ENCODE measurements around the gene PEMT. TPM values are rescaled to one million over a fixed set of nuclear protein-coding genes. Genes with fewer than 3 reads are reported as not detected.

The PEMT gene
- total and polyA plus RNA-seq, 12 donors, result 19.7 to 141 (median 65.3) TPM

- H3K9me3 ChIP-seq (replicated peaks in 1 of 3), result no peaks in the 10 kb centered on the region
- intact Hi-C loops (cut with DNase I), result no loop called here
- TF ChIP-seq POLR2A (IDR thresholded peaks at IDR 0.05), result no peak
- TF ChIP-seq, protein P1, sequence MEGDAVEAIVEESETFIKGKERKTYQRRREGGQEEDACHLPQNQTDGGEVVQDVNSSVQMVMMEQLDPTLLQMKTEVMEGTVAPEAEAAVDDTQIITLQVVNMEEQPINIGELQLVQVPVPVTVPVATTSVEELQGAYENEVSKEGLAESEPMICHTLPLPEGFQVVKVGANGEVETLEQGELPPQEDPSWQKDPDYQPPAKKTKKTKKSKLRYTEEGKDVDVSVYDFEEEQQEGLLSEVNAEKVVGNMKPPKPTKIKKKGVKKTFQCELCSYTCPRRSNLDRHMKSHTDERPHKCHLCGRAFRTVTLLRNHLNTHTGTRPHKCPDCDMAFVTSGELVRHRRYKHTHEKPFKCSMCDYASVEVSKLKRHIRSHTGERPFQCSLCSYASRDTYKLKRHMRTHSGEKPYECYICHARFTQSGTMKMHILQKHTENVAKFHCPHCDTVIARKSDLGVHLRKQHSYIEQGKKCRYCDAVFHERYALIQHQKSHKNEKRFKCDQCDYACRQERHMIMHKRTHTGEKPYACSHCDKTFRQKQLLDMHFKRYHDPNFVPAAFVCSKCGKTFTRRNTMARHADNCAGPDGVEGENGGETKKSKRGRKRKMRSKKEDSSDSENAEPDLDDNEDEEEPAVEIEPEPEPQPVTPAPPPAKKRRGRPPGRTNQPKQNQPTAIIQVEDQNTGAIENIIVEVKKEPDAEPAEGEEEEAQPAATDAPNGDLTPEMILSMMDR (IDR thresholded peaks at IDR 0.05), result no peak
- H3K36me3 ChIP-seq (replicated peaks in 1 of 2), result no peaks in the 10 kb centered on the region
- peaks cover 0 to 19% of the 10 kb centered on the region in 2 donors for H3K4me1 ChIP-seq (replicated peaks in 1 of 2)
- no peaks in the 10 kb centered on the region for H3K27me3 ChIP-seq
- H3K27ac ChIP-seq, result no peak overlapping the region
- 80 to 84% (median 82%) methylated on average over 2 to 15 of the region's 15 CpGs for WGBS, 4 donors
- no peak for DNase-seq
- no peak overlapping the region for H3K4me3 ChIP-seq
These were observed 51.1 kb downstream of the PEMT start for GRCh38 chr17:17540278-17540906.

- Histone ChIP-seq H3K9me3 (replicated peaks in 1 of 3) (no peaks in the 10 kb centered on the region), H3K27ac (peak overlapping the region in 2 of 5 donors; percentile 34 to 45), H3K27me3 (no peaks in the 10 kb centered on the region), H3K4me1 (replicated peaks in 1 of 2) (peaks cover 0 to 21% of the 10 kb centered on the region in 2 donors), H3K36me3 (replicated peaks in 1 of 2) (no peaks in the 10 kb centered on the region), H3K4me3 (no peak overlapping the region)
- 33 to 63% (median 61%) methylated on average over 2 to 10 of the region's 10 CpGs for WGBS, 4 donors
- peak in 5 of 7 donors; percentile 41 to 64 (median 52) for DNase-seq
- no peak for TF ChIP-seq POLR2A (IDR thresholded peaks at IDR 0.05)
- TF ChIP-seq, protein P1 (IDR thresholded peaks at IDR 0.05), result no peak
- intact Hi-C loops (cut with DNase I), result no loop called here
These were observed 51.9 kb downstream of the PEMT start for GRCh38 chr17:17539591-17539990.

DNA sequence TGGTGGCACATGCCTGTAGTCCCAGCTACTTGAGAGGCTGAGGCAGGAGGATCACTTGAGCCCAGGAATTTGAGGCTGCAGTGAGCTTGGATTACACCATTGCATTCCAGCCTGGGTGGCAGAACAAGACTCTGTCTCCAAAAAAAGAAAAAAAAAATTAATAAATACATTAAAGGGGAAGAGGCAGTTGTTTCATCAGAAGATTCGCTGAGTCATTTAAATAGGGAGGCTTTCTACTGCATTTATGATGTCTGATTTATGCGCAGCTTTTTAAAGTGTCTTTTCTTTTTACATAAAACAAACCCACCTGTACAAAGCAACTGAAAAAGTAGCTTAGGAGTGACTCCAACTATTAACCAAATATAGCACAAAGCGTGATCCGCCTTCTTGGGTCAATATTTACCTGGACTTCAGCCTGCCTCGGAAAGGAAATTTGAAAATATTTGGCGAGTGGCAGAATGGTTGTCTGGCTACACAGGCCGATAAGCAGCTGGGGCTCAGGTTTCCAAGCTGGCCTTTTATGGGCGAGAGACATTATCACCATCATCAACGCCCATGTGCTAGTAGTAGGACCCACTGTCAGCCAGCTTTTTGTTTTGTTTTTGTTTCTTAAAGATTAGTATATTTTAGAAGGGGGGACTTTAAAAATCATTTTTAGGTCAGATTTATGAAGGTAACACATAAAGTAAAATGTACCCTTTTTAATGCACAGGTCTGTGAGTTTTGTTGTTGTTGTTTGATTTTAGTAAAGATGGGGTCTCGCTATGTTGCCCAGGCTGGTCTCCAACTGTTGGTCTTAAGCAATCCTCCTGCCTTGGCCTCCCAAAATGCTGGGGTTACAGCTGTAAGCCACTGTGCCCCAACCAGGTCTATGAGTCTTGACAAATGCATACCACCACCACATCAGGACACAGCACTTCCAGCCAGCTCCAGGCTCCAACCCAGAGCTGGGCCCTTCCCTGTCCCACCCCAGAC is 52.8 kb downstream of the PEMT start:
- H3K4me3 ChIP-seq, result no peak overlapping the region
- no peaks in the 10 kb centered on the region for H3K36me3 ChIP-seq (replicated peaks in 1 of 2)
- no peaks in the 10 kb centered on the region for H3K9me3 ChIP-seq (replicated peaks in 1 of 3)
- H3K27me3 ChIP-seq, result no peaks in the 10 kb centered on the region
- TF ChIP-seq, protein P1 (IDR thresholded peaks at IDR 0.05), result no peak
- TF ChIP-seq POLR2A (IDR thresholded peaks at IDR 0.05), result no peak
- intact Hi-C loops (cut with DNase I), result no loop called here
- peak overlapping the region in 2 of 5 donors; percentile 34 to 45 for H3K27ac ChIP-seq
- peaks cover 0 to 21% of the 10 kb centered on the region in 2 donors for H3K4me1 ChIP-seq (replicated peaks in 1 of 2)
- no peak for DNase-seq
- WGBS, 4 donors, result 87 to 89% (median 88%) methylated on average over 10 of the region's 10 CpGs

Measured in adrenal gland (tissue), 12 donors.